Measurements from ENCODE around the gene NDUFS2. TPM values are rescaled to one million over a fixed set of nuclear protein-coding genes. Genes with fewer than 3 reads are reported as not detected.

The NDUFS2 gene
- total RNA-seq, 1 experiment from 2014 or later: 118 TPM

GRCh38 chr1:161190962-161191521 is 11.1 kb upstream of the NDUFS2 start:
- DNase-seq (ENCODE audit: low read depth): no peak
- in situ Hi-C loops (cut with HindIII; ENCODE audit: low pct_unique_long_range_greater_than_20kb, low sequenced_read_pairs): no loop called here

- no peak for DNase-seq (ENCODE audit: low read depth)
- in situ Hi-C loops (cut with HindIII; ENCODE audit: low pct_unique_long_range_greater_than_20kb, low sequenced_read_pairs): no loop called here
Observed at GRCh38 chr1:161191971-161192370, 10.2 kb upstream of the NDUFS2 start.

GRCh38 chr1:161192476-161193465 is 9.4 kb upstream of the NDUFS2 start:
- DNase-seq (ENCODE audit: low read depth): peak; percentile 46
- in situ Hi-C loops (cut with HindIII; ENCODE audit: low pct_unique_long_range_greater_than_20kb, low sequenced_read_pairs): no loop called here

DNA sequence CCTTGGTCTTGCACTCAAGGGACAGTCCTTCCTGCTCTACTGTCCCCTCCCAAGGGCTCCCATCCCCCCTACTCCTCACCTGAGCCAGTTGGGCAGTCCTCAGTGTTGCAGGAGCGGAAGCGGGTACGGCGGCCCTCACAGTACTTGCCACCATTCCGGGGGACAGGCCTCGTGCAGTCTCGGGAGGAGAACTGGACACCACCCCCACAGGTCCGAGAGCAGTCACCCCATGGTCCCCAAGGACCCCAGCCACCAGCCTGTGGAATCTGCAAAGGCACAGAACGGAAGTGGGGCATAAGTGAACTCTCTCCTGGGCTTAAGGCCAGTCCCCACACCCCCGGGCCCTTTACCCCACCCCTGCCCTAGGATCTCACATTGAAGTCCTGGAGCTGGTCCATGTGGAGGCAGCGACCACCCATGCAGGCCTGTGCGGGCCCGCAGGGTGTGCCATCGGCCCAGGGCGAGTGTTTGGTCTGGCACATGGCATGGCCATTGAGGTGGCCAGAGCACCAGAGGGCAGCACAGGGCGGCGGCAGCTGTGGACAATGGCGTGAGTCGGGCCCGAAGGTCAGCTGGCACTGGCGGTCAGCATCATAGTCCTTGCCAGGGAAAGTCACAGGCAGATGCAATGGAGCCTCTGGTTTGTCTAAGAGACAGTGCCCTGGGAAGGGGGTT is 8.5 kb upstream of the NDUFS2 start:
- in situ Hi-C loops (cut with HindIII; ENCODE audit: low pct_unique_long_range_greater_than_20kb, low sequenced_read_pairs): no loop called here
- no peak for DNase-seq (ENCODE audit: low read depth)

- DNase-seq (ENCODE audit: low read depth): no peak
- in situ Hi-C loops (cut with HindIII; ENCODE audit: low pct_unique_long_range_greater_than_20kb, low sequenced_read_pairs): no loop called here
Observed at GRCh38 chr1:161195171-161195570, 7.0 kb upstream of the NDUFS2 start.

DNA sequence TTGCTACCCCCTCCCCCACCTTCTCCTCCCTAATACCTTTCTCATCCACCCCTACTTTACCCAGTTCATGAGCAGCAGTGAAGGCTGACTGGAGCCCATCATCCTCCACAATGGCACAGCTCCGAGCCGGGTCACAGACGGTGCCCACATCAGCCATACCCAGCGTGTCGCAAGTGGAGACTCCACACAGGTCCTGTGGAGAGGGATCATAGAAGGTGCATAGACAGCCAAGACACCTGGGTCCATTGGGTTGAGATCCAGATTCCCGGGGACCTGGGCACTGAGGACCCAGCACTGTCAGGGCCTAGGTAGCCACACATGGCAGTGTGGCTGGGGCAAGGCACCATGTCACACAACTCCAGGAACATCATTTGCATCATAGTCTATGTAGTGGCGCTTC is 6.1 kb upstream of the NDUFS2 start:
- in situ Hi-C loops (cut with HindIII; ENCODE audit: low pct_unique_long_range_greater_than_20kb, low sequenced_read_pairs): no loop called here
- DNase-seq (ENCODE audit: low read depth): no peak

GRCh38 chr1:161196521-161197451 is 5.4 kb upstream of the NDUFS2 start:
- in situ Hi-C loops (cut with HindIII; ENCODE audit: low pct_unique_long_range_greater_than_20kb, low sequenced_read_pairs): no loop called here
- no peak for DNase-seq (ENCODE audit: low read depth)

DNA sequence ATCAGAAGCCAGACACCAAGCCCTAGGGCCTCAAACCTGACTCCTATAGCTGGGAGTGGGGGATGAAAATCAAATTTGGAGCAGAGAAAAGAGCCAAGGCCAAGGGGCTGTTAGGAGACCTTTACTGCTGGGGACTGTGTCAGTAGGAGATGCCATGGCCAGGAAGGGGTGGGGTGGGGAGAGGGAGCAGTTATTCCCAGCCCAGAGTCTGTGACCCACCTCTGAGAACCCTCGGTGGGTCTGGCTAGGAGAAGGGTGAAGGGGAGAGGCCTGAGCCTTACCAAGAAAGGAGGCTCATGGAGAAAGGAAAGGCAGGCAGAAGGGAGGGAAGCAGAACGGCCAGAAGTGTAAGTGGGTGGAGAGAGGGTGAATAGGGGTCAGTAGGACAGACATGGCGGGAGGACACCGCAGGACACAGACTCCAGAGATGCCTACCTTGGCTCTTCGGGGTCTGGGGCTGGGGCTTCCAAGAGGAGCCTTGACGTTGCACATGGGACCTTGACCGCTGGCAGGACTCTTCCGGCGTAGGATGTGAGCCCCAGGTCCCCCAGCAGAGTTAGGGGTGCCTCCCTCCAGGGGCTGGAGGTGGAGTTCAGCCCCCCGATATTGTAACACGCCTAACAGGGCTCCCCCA is 4.5 kb upstream of the NDUFS2 start:
- in situ Hi-C loops (cut with HindIII; ENCODE audit: low pct_unique_long_range_greater_than_20kb, low sequenced_read_pairs): no loop called here
- no peak for DNase-seq (ENCODE audit: low read depth)

- in situ Hi-C loops (cut with HindIII; ENCODE audit: low pct_unique_long_range_greater_than_20kb, low sequenced_read_pairs): no loop called here
- DNase-seq (ENCODE audit: low read depth): no peak
Observed at GRCh38 chr1:161198194-161198896, 3.8 kb upstream of the NDUFS2 start.

GRCh38 chr1:161198897-161199431 is 3.2 kb upstream of the NDUFS2 start, which contains the start of gene ADAMTS4:
TSS of gene ADAMTS4 (minus strand) at chr1:161199054. CDS start at chr1:161198627, 427 bp downstream.
- in situ Hi-C loops (cut with HindIII; ENCODE audit: low pct_unique_long_range_greater_than_20kb, low sequenced_read_pairs): no loop called here
- no peak for DNase-seq (ENCODE audit: low read depth)

- DNase-seq (ENCODE audit: low read depth): no peak
- in situ Hi-C loops (cut with HindIII; ENCODE audit: low pct_unique_long_range_greater_than_20kb, low sequenced_read_pairs): loop anchor here (25.0 kb wide), 1 partner anchor 188 kb away; no protein-coding TSS in a partner anchor
Observed at GRCh38 chr1:161199506-161200139, 2.5 kb upstream of the NDUFS2 start.

DNA sequence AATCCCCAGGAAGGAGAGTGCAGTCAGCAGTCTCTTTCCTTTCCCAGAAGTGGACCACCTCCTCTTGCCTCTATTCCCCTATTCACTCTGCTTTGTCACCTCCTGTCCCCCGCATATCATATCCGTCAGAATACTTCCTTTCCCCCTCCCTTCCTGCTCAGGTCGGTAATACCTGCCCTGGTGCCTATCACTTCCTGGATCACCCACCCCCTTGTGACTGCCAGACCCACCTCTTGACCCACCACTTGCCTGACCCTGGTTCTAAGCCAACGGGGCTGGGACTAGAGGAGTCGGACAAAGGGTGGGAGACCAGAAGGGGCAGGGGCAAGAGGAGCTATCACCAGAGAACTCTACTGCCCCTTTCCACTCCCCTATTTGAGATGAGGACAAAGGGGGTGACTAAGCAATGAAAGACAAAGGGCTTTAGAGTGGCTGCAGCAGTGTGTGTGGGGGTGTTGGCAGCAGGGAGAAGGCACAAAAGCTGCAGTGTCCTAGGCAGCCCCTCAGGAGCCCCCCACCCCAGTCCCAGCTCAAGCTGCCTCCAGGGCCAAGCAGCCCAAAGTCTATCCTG is 1.7 kb upstream of the NDUFS2 start:
- in situ Hi-C loops (cut with HindIII; ENCODE audit: low pct_unique_long_range_greater_than_20kb, low sequenced_read_pairs): loop anchor here (25.0 kb wide), 1 partner anchor 187 kb away; no protein-coding TSS in a partner anchor
- no peak for DNase-seq (ENCODE audit: low read depth)

GRCh38 chr1:161200992-161201835 is 953 bp upstream of the NDUFS2 start:
- in situ Hi-C loops (cut with HindIII; ENCODE audit: low pct_unique_long_range_greater_than_20kb, low sequenced_read_pairs): loop anchor here (25.0 kb wide), 1 partner anchor 186 kb away; no protein-coding TSS in a partner anchor
- DNase-seq (ENCODE audit: low read depth): no peak

DNA sequence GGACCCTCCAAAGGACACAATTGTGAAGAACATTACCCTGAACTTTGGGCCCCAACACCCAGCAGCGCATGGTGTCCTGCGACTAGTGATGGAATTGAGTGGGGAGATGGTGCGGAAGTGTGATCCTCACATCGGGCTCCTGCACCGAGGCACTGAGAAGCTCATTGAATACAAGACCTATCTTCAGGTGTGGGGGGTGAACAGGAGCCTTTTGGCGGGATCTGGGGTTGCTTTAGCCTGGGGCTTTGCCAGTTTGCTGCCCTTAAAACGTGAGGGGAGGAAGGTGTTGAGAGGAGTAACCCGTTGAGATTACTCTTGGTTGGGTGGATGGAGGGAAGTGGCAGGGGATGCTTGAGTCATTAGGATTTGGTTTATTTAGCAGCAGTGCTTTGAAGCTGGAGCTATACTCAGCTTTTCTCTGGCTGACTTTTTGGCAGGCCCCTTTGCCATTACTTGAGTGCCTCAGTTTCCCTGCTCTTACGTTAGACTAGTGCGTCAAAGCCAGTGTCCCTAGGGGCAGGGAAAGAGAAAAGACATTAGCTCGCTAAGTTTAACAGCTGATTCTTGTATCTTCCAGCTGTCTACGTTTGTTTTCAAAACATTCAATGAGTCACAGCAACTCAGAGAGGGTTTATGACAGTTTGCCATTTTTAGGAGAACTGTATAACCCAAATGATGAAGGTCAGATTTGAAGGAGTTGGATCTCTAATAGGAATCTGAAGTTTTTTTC is 4.4 kb downstream of the NDUFS2 start:
- DNase-seq (ENCODE audit: low read depth): no peak
- in situ Hi-C loops (cut with HindIII; ENCODE audit: low pct_unique_long_range_greater_than_20kb, low sequenced_read_pairs): loop anchor here (25.0 kb wide), 1 partner anchor 181 kb away; no protein-coding TSS in a partner anchor

All from Caki2 (cell line).